Heart left ventricle (tissue), 13 donors: Measurements from ENCODE around the gene NEDD4L.

Source experiments
- CTCF ChIP-seq, 12 donors: fragments of 200-600 bp; sonication (generic) in 4 of 12; IDR thresholded peaks; one replicate each; pipeline versions ENCODE4 v1.5.0 to v1.8.0; 2018 to 2022; ENCODE audit warnings: antibody characterized with exemption in 12 of 12, mild to moderate bottlenecking in 5 of 12
- POLR2A ChIP-seq, 2 donors: fragments of 450-650 bp; IDR thresholded peaks; one replicate each; pipeline ENCODE4 v1.6.1; 2017; ENCODE audit warnings: antibody characterized with exemption in 2 of 2, mild to moderate bottlenecking in 2 of 2, moderate library complexity in 2 of 2
- donor health status: ischemic (EF 13 %, LVEDD 7.1; RV severe dilation, severe dysfunction).
- donor health status: DM: no; HTN: yes; CAD: no.
- donor health status: DM: no; HTN: no; CAD: no.
- donor health status: ischemic (EF 25% LVEDD 6.9; RV normal size, moderate dysfunction).
- donor health status: ischemic (EF 25% LVEDD 5.7; RV mildly dilated, moderate dysfunction).
- donor health status: ischemic (EF 35%, LVEDD 5.7; RV mildly dilated, moderate dysfunction).
- donor health status: nonischemic (EF 11% LVEDD 7.7; RV severe dilation, severe dysfunction).
- donor health status: DM: yes; HTN: yes; CAD: no.
- donor health status: PGD.
- donor health status: ischemic (EF 29% LVEDD 5.4; RV normal size, mild dysfunction).
- donor health status: nonischemic (EF 23%, LVEDD 6.1; RV moderate dilation, normal function).

DNA sequence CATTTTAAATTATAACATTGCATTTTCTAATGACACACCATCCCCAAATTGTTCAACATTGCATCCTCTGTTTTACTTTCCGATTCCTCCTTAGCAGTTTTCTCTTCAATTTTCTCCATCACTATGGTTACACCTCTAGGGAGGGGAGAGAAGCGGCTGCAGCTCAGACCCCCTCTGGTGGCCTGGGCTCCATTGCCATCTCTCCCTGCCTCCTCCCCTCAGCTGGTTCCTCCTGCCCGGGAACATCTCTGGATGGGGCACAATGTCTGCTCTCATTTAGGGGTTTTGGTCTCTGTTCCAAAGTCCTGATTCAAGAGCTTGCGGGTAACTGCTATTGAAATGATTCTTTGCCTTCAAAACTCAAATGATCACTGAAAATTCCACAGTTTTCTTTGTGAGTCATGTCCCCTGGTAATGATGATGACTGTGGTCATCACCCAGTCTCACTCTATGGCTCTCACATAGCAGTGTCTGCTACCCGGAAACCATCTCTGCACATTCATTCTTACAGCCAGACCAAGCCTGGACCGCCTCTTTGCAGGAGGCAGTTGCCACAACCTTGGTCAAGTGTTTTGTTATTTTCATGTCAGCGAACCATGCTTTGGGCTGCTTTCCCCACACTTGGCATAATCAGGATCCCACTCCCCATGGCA lies 321.0 kb downstream of the NEDD4L start:
- no peak for TF ChIP-seq CTCF (IDR thresholded peaks at IDR 0.05)
- TF ChIP-seq POLR2A (IDR thresholded peaks at IDR 0.05): no peak
